ENCODE data around the gene OS9.
"Not testable (repeated sequence)": the region's sequence is repeated elsewhere in the genome, so short reads cannot be mapped to it uniquely, and the experiment has no call there.

Gene OS9

DNA sequence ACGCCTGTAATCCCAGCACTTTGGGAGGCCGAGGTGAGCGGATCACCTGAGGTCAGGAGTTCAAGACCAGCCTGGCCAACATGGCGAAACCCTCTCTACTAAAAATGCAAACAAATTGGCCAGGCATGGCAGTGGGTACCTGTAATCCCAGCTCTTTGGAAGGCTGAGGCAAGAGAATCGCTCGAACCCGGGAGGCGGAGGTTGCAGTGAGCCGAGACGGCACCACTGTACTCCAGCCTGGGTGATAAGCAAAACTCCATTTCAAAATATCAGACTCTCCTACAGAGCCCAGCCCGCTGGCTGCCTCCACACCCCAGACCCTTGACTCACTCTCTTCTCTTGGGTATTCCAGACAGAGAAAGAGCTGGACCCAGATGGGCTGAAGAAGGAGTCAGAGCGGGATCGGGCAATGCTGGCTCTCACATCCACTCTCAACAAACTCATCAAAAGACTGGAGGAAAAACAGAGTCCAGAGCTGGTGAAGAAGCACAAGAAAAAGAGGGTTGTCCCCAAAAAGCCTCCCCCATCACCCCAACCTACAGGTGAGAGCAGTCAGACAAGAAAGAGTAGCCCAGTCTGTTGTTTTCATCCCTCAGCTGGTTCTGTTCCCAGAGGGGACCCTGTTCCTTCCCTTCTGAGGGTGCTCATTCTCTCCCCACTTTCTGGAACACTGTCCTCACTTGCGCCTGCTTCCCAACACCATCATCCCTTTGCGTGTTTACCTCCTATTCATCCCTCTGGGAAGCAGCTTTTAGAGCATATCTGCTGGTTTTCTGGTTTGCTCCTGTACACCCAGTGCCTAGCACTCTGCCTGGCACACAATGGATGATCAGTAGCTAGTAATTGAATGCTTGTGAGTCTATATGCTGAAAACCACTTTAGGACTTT is 25.0 kb downstream of the OS9 start:
- TF ChIP-seq, protein P1, sequence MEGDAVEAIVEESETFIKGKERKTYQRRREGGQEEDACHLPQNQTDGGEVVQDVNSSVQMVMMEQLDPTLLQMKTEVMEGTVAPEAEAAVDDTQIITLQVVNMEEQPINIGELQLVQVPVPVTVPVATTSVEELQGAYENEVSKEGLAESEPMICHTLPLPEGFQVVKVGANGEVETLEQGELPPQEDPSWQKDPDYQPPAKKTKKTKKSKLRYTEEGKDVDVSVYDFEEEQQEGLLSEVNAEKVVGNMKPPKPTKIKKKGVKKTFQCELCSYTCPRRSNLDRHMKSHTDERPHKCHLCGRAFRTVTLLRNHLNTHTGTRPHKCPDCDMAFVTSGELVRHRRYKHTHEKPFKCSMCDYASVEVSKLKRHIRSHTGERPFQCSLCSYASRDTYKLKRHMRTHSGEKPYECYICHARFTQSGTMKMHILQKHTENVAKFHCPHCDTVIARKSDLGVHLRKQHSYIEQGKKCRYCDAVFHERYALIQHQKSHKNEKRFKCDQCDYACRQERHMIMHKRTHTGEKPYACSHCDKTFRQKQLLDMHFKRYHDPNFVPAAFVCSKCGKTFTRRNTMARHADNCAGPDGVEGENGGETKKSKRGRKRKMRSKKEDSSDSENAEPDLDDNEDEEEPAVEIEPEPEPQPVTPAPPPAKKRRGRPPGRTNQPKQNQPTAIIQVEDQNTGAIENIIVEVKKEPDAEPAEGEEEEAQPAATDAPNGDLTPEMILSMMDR (IDR thresholded peaks at IDR 0.05; ENCODE audit: extremely low read depth, insufficient read depth, missing control alignments): no peak
- in situ Hi-C loops (cut with MboI; ENCODE audit: low pct_unique_long_range_greater_than_20kb, low sequenced_read_pairs, unreplicated experiment): no loop called here
- no peak for DNase-seq (ENCODE audit: low spot score)

DNA sequence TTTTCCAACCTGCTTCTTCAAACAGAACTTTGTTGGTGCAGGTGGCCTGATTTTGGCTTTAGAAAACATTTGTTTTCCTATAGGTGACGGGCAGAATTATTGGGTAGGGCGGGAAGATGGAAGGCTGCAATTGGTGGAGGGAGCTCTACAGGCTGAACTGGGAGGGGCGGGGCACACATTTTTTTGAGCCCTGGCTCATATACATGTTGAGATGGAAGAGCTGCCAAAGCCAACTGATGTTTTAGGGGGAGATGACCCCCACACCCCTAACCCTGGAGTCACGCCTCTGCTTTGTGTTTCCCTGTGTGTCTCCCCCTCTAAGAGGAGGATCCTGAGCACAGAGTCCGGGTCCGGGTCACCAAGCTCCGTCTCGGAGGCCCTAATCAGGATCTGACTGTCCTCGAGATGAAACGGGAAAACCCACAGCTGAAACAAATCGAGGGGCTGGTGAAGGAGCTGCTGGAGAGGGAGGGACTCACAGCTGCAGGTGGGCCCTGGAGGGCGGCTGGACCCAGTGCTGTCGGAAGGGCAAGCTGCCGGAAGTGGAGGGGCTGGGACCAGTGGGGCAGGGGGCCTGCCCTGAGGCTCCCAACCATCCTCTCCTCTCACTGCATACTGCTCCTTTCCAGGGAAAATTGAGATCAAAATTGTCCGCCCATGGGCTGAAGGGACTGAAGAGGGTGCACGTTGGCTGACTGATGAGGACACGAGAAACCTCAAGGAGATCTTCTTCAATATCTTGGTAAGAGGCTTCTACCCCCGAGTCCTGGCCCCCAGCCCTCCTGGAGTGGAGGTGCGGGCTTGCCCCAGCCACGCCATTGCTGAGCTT is 26.1 kb downstream of the OS9 start:
- DNase-seq (ENCODE audit: low spot score): peak; percentile 13
- in situ Hi-C loops (cut with MboI; ENCODE audit: low pct_unique_long_range_greater_than_20kb, low sequenced_read_pairs, unreplicated experiment): no loop called here
- TF ChIP-seq, protein P1 (IDR thresholded peaks at IDR 0.05; ENCODE audit: extremely low read depth, insufficient read depth, missing control alignments): no peak

DNA sequence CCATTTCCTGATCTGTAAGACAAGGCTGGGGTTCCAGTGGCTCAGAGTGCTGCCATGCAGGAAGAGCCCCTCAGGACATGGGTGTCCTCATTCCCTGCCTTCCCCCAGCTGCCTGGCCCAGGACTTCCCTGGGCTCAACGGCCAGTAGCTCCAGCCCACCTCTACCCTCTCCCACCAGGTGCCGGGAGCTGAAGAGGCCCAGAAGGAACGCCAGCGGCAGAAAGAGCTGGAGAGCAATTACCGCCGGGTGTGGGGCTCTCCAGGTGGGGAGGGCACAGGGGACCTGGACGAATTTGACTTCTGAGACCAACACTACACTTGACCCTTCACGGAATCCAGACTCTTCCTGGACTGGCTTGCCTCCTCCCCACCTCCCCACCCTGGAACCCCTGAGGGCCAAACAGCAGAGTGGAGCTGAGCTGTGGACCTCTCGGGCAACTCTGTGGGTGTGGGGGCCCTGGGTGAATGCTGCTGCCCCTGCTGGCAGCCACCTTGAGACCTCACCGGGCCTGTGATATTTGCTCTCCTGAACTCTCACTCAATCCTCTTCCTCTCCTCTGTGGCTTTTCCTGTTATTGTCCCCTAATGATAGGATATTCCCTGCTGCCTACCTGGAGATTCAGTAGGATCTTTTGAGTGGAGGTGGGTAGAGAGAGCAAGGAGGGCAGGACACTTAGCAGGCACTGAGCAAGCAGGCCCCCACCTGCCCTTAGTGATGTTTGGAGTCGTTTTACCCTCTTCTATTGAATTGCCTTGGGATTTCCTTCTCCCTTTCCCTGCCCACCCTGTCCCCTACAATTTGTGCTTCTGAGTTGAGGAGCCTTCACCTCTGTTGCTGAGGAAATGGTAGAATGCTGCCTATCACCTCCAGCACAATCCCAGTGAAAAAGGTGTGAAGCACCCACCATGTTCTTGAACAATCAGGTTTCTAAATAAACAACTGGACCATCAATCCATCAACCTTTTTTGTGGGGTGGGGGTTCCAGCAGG is 27.0 kb downstream of the OS9 start:
- TF ChIP-seq, protein P1 (IDR thresholded peaks at IDR 0.05; ENCODE audit: extremely low read depth, insufficient read depth, missing control alignments): no peak
- DNase-seq (ENCODE audit: low spot score): peak; percentile 24
- in situ Hi-C loops (cut with MboI; ENCODE audit: low pct_unique_long_range_greater_than_20kb, low sequenced_read_pairs, unreplicated experiment): no loop called here

DNA sequence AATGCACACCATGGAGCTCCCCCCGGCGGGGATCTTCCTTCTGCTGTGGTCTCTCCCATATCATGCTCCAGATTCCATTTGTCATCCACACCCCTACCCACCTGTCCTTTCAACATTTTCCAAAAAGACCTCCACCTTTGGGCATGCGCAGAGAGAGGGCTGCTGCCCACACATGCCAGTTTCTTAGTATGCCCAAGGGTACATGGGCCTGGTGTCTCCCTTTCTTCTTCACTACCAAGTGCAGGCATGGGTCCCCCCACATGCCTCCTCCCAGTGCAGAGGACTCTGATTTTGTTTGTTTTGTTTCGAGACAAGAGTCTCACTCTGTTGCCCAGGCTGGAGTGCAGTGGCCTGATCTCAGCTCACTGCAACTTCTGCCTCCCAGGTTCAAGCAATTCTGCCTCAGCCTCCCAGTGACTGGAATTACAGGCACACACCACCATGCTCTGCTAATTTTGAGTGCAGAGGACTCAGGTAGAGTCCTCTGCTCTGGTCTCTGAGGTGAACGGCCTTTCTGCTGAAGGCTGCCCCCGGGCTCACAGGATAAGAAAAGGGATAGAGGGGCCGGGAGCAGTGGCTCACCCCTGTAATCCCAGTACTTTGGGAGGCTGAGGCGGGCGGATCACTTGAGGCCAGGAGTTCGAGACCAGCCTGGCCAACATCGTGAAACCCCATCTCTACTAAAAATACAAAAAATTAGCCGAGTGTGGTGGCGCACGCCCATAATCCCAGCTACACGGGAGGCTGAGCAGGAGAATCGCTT is 28.1 kb downstream of the OS9 start:
- in situ Hi-C loops (cut with MboI; ENCODE audit: low pct_unique_long_range_greater_than_20kb, low sequenced_read_pairs, unreplicated experiment); DNase-seq (ENCODE audit: low spot score): not testable (repeated sequence)

DNA sequence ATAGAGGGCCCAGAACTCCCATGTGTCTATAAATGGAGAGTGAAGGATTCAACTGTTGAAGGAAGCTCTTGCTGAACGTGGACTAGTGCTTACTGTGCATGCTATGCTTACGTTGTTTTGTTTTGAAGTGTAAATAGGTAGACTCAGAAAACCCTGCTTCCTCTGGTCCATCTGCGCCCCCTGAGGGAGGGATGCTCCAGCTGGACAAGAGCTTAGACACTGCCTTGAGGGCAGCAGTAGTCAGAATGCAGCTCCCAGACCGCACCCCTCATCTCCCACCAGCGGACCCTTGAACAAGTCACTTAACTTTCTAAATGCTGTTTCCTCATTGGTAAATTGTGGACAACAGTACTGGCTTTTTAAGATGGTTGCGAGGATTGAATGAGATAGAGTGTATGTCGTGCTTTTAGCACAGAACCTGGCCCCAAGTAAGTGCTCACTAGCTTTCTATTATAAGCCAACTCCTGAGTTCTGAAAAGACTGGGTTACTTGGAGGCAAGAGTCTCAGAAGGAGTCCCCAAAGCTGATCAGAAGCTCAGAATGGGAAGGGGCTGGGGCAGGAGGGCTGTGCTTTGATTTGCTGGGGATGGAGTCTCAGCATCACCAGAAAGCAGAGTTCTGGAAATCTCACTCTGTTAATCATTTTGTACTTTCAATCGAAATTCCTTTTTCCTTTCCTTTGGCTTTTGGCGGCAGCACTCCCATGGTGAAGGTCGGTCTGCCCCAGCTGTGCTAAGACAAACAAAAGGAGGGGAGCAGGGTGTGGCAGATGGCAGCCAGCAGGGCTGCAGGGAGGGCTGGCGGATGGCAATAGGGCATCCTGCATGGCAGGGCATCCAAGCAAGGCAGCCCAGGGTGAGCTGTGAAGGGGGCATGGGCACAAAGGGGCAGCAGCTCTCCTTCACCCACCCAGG is 29.0 kb downstream of the OS9 start:
- peak; percentile 16 for DNase-seq (ENCODE audit: low spot score)
- in situ Hi-C loops (cut with MboI; ENCODE audit: low pct_unique_long_range_greater_than_20kb, low sequenced_read_pairs, unreplicated experiment): no loop called here
- TF ChIP-seq, protein P1 (IDR thresholded peaks at IDR 0.05; ENCODE audit: extremely low read depth, insufficient read depth, missing control alignments): no peak

DNA sequence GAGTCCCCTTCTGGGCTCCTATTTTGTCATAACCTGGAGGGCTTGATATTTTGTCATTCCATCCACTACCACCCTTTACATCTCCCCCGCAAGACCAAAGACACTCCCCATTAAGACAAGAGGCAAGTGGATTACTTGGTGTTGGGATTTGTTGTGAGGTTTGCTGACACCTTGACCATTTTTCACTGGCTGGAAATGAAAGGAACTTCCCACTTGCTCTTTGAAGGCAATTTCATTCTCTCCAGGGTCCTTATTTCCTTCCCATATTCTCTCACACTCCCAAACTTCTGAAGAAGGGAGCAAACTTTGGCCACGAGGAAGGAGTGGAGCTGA is 29.7 kb downstream of the OS9 start:
- in situ Hi-C loops (cut with MboI; ENCODE audit: low pct_unique_long_range_greater_than_20kb, low sequenced_read_pairs, unreplicated experiment): no loop called here
- TF ChIP-seq, protein P1 (IDR thresholded peaks at IDR 0.05; ENCODE audit: extremely low read depth, insufficient read depth, missing control alignments): no peak
- peak; percentile 28 for DNase-seq (ENCODE audit: low spot score)
